Esophagus squamous epithelium (tissue), 4 donors: Measurements from ENCODE around the gene IL1RAPL1.

Experiments used
- CTCF ChIP-seq, 6 experiments: fragments of 450-650 bp in 4 of 6; fragments of 200-600 bp in 2 of 6; sonication (generic) in 2 of 6; IDR thresholded peaks; one replicate each; pipeline ENCODE4 v1.5.1; 2016 to 2019; ENCODE audit warnings: antibody characterized with exemption in 6 of 6, mild to moderate bottlenecking in 4 of 6, moderate library complexity in 4 of 6
- POLR2A ChIP-seq, 4 donors: fragments of 450-650 bp; IDR thresholded peaks; one replicate each; pipeline ENCODE4 v1.6.1; 2017; ENCODE audit warnings: antibody characterized with exemption in 4 of 4, mild to moderate bottlenecking in 4 of 4, moderate library complexity in 3 of 4

GRCh38 chrX:28988246-28988645, 401.0 kb downstream of the IL1RAPL1 start:
- TF ChIP-seq POLR2A (IDR thresholded peaks at IDR 0.05) (no peak), CTCF (IDR thresholded peaks at IDR 0.05) (no peak)
